Astrocyte (in vitro differentiated cells and primary cell): ENCODE results near the gene TIPIN. TPM values are rescaled to one million over a fixed set of nuclear protein-coding genes. Genes with fewer than 3 reads are reported as not detected.

ENCODE experiments used
- DNase-seq: peaks from one replicate; pipeline ENCODE4 v3.0.0-alpha.2; 2010; ENCODE audit warnings: low read depth
- FAIRE-seq: peaks from 2 replicates; lab custom pipeline; 2011; peaks lifted over from hg19 to GRCh38; lab: Jason Lieb, UNC
- H2AFZ ChIP-seq: 2 replicates; pipeline ENCODE4 v1.6.0; 2012; ENCODE audit warnings: low read depth, low read length, inconsistent platforms
- H3K27ac ChIP-seq: 2 replicates; pipeline ENCODE4 v1.5.1; 2011; ENCODE audit warnings: low read depth, low read length, inconsistent platforms
- H3K27me3 ChIP-seq: 2 replicates; pipeline ENCODE4 v1.6.0; 2011; ENCODE audit warnings: low read length, inconsistent platforms; ENCODE audit not compliant: insufficient read depth
- H3K36me3 ChIP-seq: 2 replicates; pipeline ENCODE4 v1.5.1; 2011; ENCODE audit warnings: low read length, inconsistent platforms; ENCODE audit not compliant: insufficient read depth
- H3K4me1 ChIP-seq: 2 replicates; pipeline ENCODE4 v1.5.1; 2011; ENCODE audit warnings: low read length, inconsistent platforms; ENCODE audit not compliant: insufficient read depth
- H3K4me2 ChIP-seq: 2 replicates; pipeline ENCODE4 v1.6.0; 2012; ENCODE audit warnings: low read length, inconsistent platforms
- H3K4me3 ChIP-seq: 2 replicates; pipeline ENCODE4 v1.5.1; 2011; ENCODE audit warnings: low read depth, mild to moderate bottlenecking, low read length, inconsistent platforms; ENCODE audit not compliant: insufficient read depth
- H3K79me2 ChIP-seq: 2 replicates; pipeline ENCODE4 v1.6.0; 2012; ENCODE audit warnings: mild to moderate bottlenecking, low read length, inconsistent platforms; ENCODE audit not compliant: insufficient read depth
- H3K9ac ChIP-seq: 2 replicates; pipeline ENCODE4 v1.6.0; 2012; ENCODE audit warnings: mild to moderate bottlenecking, low read length, inconsistent platforms
- H3K9me3 ChIP-seq: 2 replicates; pipeline ENCODE4 v1.5.1; 2012; ENCODE audit warnings: low read depth, mild to moderate bottlenecking, low read length, inconsistent platforms; ENCODE audit not compliant: insufficient read depth
- H4K20me1 ChIP-seq: 2 replicates; pipeline ENCODE4 v1.6.0; 2012; ENCODE audit warnings: low read length, inconsistent platforms; ENCODE audit not compliant: insufficient read depth
- H3K27ac Mint-ChIP-seq: one replicate; pipeline ENCODE4 v1.8.0; 2021; ENCODE audit warnings: mild to moderate bottlenecking, mixed read lengths; ENCODE audit not compliant: unreplicated experiment
- H3K27me3 Mint-ChIP-seq: one replicate; pipeline ENCODE4 v1.8.0; 2021; ENCODE audit warnings: low read depth, mixed read lengths; ENCODE audit not compliant: unreplicated experiment
- H3K36me3 Mint-ChIP-seq: one replicate; pipeline ENCODE4 v1.8.0; 2021; ENCODE audit warnings: low read depth, mixed read lengths; ENCODE audit not compliant: unreplicated experiment
- H3K4me1 Mint-ChIP-seq: one replicate; pipeline ENCODE4 v1.8.0; 2021; ENCODE audit warnings: low read depth, mixed read lengths; ENCODE audit not compliant: unreplicated experiment
- H3K4me3 Mint-ChIP-seq: one replicate; pipeline ENCODE4 v1.8.0; 2021; ENCODE audit warnings: mild to moderate bottlenecking, moderate library complexity, mixed read lengths; ENCODE audit not compliant: unreplicated experiment
- H3K9me3 Mint-ChIP-seq: one replicate; pipeline ENCODE4 v1.8.0; 2021; ENCODE audit warnings: mild to moderate bottlenecking, mixed read lengths; ENCODE audit not compliant: unreplicated experiment
- CTCF ChIP-seq: IDR thresholded peaks from 2 replicates; pipeline ENCODE4 v1.5.1; 2011; ENCODE audit warnings: low read depth, mild to moderate bottlenecking, inconsistent platforms, low read length, moderate library complexity; ENCODE audit not compliant: insufficient read depth
- EZH2 ChIP-seq: IDR thresholded peaks from 2 replicates; pipeline ENCODE4 v1.6.1; 2012; ENCODE audit warnings: mild to moderate bottlenecking, low read length, inconsistent platforms; ENCODE audit not compliant: insufficient read depth
- total RNA-seq: library from RNA; stranded (reverse); gene quantifications from 2 replicates; pipeline ENCODE4 v1.2.1, GENCODE V29; 2021

TIPIN gene
- total RNA-seq, 1 donor from 2014 or later = 5.6 TPM

- FAIRE-seq (no peak), DNase-seq (no peak)
- Histone ChIP-seq H3K9me3 (no peaks in the 10 kb centered on the region), H2AFZ (peak overlapping the region; percentile 83), H3K4me2 (peak overlapping the region; percentile 97), H3K79me2 (peaks cover 54% of the 10 kb centered on the region), H3K27ac (peak overlapping the region; percentile 88), H3K4me1 (peaks cover 14% of the 10 kb centered on the region), H4K20me1 (peaks cover 48% of the 10 kb centered on the region), H3K27me3 (no peaks in the 10 kb centered on the region), H3K4me3 (peak overlapping the region; percentile 90), H3K9ac (peak overlapping the region; percentile 92), H3K36me3 (no peaks in the 10 kb centered on the region)
- TF ChIP-seq CTCF (no peak), EZH2 (no peak)
- H3K4me1 Mint-ChIP-seq = peaks cover 21% of the 10 kb centered on the region
- no peaks in the 10 kb centered on the region for H3K9me3 Mint-ChIP-seq
- peaks cover 2% of the 10 kb centered on the region for H3K36me3 Mint-ChIP-seq
- no peaks in the 10 kb centered on the region for H3K27me3 Mint-ChIP-seq
- H3K4me3 Mint-ChIP-seq = peak overlapping the region; percentile 97
- peak overlapping the region; percentile 92 for H3K27ac Mint-ChIP-seq
Measured at GRCh38 chr15:66388043-66388363, 31.5 kb upstream of the TIPIN start.

GRCh38 chr15:66387163-66388042 is 30.9 kb upstream of the TIPIN start:
- H3K9ac ChIP-seq = peak overlapping the region; percentile 92
- FAIRE-seq (no peak), DNase-seq (peak; percentile 68)
- Mint-ChIP-seq H3K27me3 (no peaks in the 10 kb centered on the region), H3K27ac (peak overlapping the region; percentile 92), H3K9me3 (no peaks in the 10 kb centered on the region), H3K36me3 (peaks cover 2% of the 10 kb centered on the region), H3K4me3 (peak overlapping the region; percentile 97), H3K4me1 (peaks cover 21% of the 10 kb centered on the region)
- H3K79me2 ChIP-seq = peaks cover 50% of the 10 kb centered on the region
- H3K27ac ChIP-seq = peak overlapping the region; percentile 88
- H3K36me3 ChIP-seq = no peaks in the 10 kb centered on the region
- H2AFZ ChIP-seq = peak overlapping the region; percentile 83
- H3K4me2 ChIP-seq = peak overlapping the region; percentile 97
- H3K4me3 ChIP-seq = peak overlapping the region; percentile 90
- H3K9me3 ChIP-seq = no peaks in the 10 kb centered on the region
- peaks cover 44% of the 10 kb centered on the region for H4K20me1 ChIP-seq
- TF ChIP-seq CTCF (peak; percentile 30), EZH2 (no peak)
- peaks cover 14% of the 10 kb centered on the region for H3K4me1 ChIP-seq
- no peaks in the 10 kb centered on the region for H3K27me3 ChIP-seq
